Kidney epithelial cell (primary cell): Measurements from ENCODE around the gene LGALS16. TPM values are rescaled to one million over a fixed set of nuclear protein-coding genes. Genes with fewer than 3 reads are reported as not detected.
"Not testable (repeated sequence)": the region's sequence is repeated elsewhere in the genome, so short reads cannot be mapped to it uniquely, and the experiment has no call there.

Source experiments
- DNase-seq: peaks from one replicate; pipeline ENCODE4 v3.0.0-alpha.2; 2010; ENCODE audit warnings: low read depth
- H3K27me3 ChIP-seq: 2 replicates; pipeline ENCODE4 v1.6.0; 2011; ENCODE audit warnings: low read length; ENCODE audit not compliant: control insufficient read depth, insufficient read depth
- H3K36me3 ChIP-seq: 2 replicates; pipeline ENCODE4 v1.5.1; 2011; ENCODE audit warnings: low read length; ENCODE audit not compliant: control insufficient read depth, insufficient read depth
- H3K4me3 ChIP-seq: 2 replicates; pipeline ENCODE4 v1.5.1; 2011; ENCODE audit warnings: low read depth, mild to moderate bottlenecking, control low read depth, low read length
- CTCF ChIP-seq: IDR thresholded peaks from 2 replicates; pipeline ENCODE4 v1.5.1; 2011; ENCODE audit warnings: mild to moderate bottlenecking, moderate library complexity, low read length, control low read depth, inconsistent platforms; ENCODE audit not compliant: insufficient read depth, poor library complexity, severe bottlenecking
- total RNA-seq: library from RNA; depleted of rRNA; stranded (reverse); fragments of >200 nt; gene quantifications from 2 replicates; pipeline ENCODE4 v1.2.3, GENCODE V29; 2015

Gene LGALS16
- not detected in 2 replicates for total RNA-seq

- Histone ChIP-seq H3K4me3 (no peak within 1 kb of the TSS), H3K36me3 (no peaks in the 10 kb centered on the region), H3K27me3 (no peaks in the 10 kb centered on the region)
- no peak for DNase-seq
- no peak for TF ChIP-seq CTCF
Observed at GRCh38 chr19:39655613-39656012, at the start of gene LGALS16. Gene LGALS16 (plus strand): TSS chr19:39655913. CDS start chr19:39655962, 49 bp downstream.

GRCh38 chr19:39607021-39607420 is 48.7 kb upstream of the LGALS16 start:
- Histone ChIP-seq H3K4me3 (no peak overlapping the region), H3K36me3 (no peaks in the 10 kb centered on the region), H3K27me3 (no peaks in the 10 kb centered on the region)
- no peak for DNase-seq
- TF ChIP-seq CTCF, result no peak

GRCh38 chr19:39607561-39607960 is 48.2 kb upstream of the LGALS16 start:
- DNase-seq, result no peak
- Histone ChIP-seq H3K27me3 (no peaks in the 10 kb centered on the region), H3K36me3 (no peaks in the 10 kb centered on the region), H3K4me3 (no peak overlapping the region)
- no peak for TF ChIP-seq CTCF

- no peak for TF ChIP-seq CTCF
- no peak for DNase-seq
- Histone ChIP-seq H3K4me3 (no peak overlapping the region), H3K27me3 (no peaks in the 10 kb centered on the region), H3K36me3 (no peaks in the 10 kb centered on the region)
Observed at GRCh38 chr19:39613597-39613996, 42.1 kb upstream of the LGALS16 start.

- no peaks in the 10 kb centered on the region for H3K36me3 ChIP-seq
- H3K4me3 ChIP-seq, result no peak overlapping the region
- no peak for DNase-seq
- no peak for TF ChIP-seq CTCF
- H3K27me3 ChIP-seq, result no peaks in the 10 kb centered on the region
Observed at GRCh38 chr19:39617745-39618144, 38.0 kb upstream of the LGALS16 start.

GRCh38 chr19:39623946-39624345 is 31.8 kb upstream of the LGALS16 start:
- no peak for TF ChIP-seq CTCF
- H3K27me3 ChIP-seq, result no peaks in the 10 kb centered on the region
- H3K4me3 ChIP-seq, result no peak overlapping the region
- no peaks in the 10 kb centered on the region for H3K36me3 ChIP-seq
- no peak for DNase-seq

GRCh38 chr19:39627631-39628030 is 28.1 kb upstream of the LGALS16 start:
- not testable (repeated sequence) for DNase-seq, H3K27me3 ChIP-seq, H3K36me3 ChIP-seq, H3K4me3 ChIP-seq
